Osteocyte (in vitro differentiated cells): ENCODE results near the gene GNRH2. TPM values are rescaled to one million over a fixed set of nuclear protein-coding genes. Genes with fewer than 3 reads are reported as not detected.

Source experiments
- DNase-seq: peaks from one replicate; pipeline ENCODE4 v3.0.0; 2021; ENCODE audit warnings: mixed read lengths; ENCODE audit not compliant: unreplicated experiment; ENCODE audit errors: extremely low spot score
- H3K27ac Mint-ChIP-seq: one replicate; pipeline ENCODE4 v1.8.0; 2021; ENCODE audit warnings: mild to moderate bottlenecking, mixed read lengths; ENCODE audit not compliant: unreplicated experiment
- H3K27me3 Mint-ChIP-seq: one replicate; pipeline ENCODE4 v1.8.0; 2021; ENCODE audit warnings: mixed read lengths; ENCODE audit not compliant: unreplicated experiment
- H3K36me3 Mint-ChIP-seq: one replicate; pipeline ENCODE4 v1.8.0; 2021; ENCODE audit warnings: mixed read lengths; ENCODE audit not compliant: unreplicated experiment
- H3K4me1 Mint-ChIP-seq: one replicate; pipeline ENCODE4 v1.8.0; 2021; ENCODE audit warnings: mixed read lengths; ENCODE audit not compliant: unreplicated experiment
- H3K4me3 Mint-ChIP-seq: one replicate; pipeline ENCODE4 v1.8.0; 2021; ENCODE audit warnings: mild to moderate bottlenecking, moderate library complexity, mixed read lengths; ENCODE audit not compliant: unreplicated experiment
- H3K9me3 Mint-ChIP-seq: one replicate; pipeline ENCODE4 v1.8.0; 2021; ENCODE audit warnings: mixed read lengths; ENCODE audit not compliant: unreplicated experiment
- total RNA-seq: library from RNA; stranded (reverse); gene quantifications from 2 replicates; pipeline ENCODE4 v1.2.1, GENCODE V29; 2021
- TF ChIP-seq, protein P1 (sequence below): fragments of 200-600 bp; sonication (generic); IDR thresholded peaks from 2 replicates; pipeline ENCODE4 v1.5.0; 2021; ENCODE audit warnings: antibody characterized with exemption, mild to moderate bottlenecking, moderate library complexity

The GNRH2 gene
- total RNA-seq, 1 donor from 2014 or later: not detected

DNA sequence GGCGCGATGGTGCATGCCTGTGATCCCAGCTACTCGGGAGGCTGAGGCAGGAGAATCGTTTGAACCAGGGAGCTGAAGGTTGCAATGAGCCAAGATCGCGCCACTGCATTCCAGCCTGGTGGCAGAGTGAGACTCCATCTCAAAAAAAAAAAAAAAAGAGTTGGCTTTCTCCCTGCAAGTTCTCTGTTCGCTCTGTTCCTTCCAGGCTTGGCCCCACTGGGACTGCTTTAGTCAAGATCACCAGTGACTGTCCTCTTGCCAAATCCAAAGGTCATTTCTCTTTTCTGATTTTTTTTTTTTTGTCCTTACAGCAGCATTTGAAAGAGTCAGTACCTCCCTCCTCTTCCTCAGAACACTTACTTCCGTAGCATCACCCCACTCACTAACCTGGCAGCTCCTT, 10.8 kb upstream of the GNRH2 start:
- DNase-seq: no peak
- Mint-ChIP-seq H3K27me3 (no peaks in the 10 kb centered on the region), H3K9me3 (no peaks in the 10 kb centered on the region), H3K27ac (no peak overlapping the region), H3K36me3 (peaks cover 35% of the 10 kb centered on the region), H3K4me1 (no peaks in the 10 kb centered on the region), H3K4me3 (no peak overlapping the region)
- TF ChIP-seq, protein P1, sequence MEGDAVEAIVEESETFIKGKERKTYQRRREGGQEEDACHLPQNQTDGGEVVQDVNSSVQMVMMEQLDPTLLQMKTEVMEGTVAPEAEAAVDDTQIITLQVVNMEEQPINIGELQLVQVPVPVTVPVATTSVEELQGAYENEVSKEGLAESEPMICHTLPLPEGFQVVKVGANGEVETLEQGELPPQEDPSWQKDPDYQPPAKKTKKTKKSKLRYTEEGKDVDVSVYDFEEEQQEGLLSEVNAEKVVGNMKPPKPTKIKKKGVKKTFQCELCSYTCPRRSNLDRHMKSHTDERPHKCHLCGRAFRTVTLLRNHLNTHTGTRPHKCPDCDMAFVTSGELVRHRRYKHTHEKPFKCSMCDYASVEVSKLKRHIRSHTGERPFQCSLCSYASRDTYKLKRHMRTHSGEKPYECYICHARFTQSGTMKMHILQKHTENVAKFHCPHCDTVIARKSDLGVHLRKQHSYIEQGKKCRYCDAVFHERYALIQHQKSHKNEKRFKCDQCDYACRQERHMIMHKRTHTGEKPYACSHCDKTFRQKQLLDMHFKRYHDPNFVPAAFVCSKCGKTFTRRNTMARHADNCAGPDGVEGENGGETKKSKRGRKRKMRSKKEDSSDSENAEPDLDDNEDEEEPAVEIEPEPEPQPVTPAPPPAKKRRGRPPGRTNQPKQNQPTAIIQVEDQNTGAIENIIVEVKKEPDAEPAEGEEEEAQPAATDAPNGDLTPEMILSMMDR: no peak

DNA sequence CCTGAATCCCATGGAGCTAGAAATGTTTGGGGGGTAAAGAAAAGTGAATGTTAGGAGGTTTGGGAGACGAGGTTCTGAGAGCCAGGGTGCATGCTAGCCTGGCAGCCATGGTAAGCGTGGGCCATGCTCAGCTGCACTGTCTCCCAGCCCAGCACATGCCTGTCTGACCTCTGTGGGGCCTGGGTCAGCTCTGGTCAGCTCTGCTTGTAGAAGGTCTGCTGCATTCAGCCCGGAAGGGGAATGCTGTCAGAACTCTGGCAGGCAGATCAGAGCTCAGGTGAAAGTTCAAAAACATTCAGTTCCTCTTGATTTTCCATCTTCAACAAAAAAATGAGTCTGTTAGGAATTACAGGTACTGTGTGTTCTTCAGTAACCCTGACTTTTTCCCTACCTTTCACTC, 5.8 kb upstream of the GNRH2 start:
- Mint-ChIP-seq H3K4me1 (peaks cover 12% of the 10 kb centered on the region), H3K27me3 (no peaks in the 10 kb centered on the region), H3K4me3 (no peak overlapping the region), H3K36me3 (peaks cover 38% of the 10 kb centered on the region), H3K27ac (no peak overlapping the region), H3K9me3 (no peaks in the 10 kb centered on the region)
- DNase-seq: no peak
- TF ChIP-seq, protein P1: no peak

DNA sequence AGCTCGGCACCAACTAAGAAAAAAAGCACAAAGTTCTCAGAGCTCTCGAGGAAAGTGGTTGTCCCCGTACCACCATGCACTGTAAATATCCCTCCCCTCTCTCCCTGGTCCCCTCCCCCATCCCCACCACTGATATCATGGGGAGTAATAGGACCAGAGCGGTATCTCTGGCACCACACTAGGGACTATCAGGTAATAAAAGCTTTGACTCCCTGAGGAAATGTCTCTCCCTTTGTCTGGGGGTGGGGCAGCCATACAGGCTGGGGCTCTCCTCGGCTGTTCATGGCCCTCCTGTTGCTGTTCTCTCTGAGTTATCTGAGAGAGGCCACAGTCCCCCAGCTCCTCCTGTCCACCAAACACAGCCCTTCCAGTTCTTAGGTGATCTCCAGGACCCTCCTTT, 5.0 kb upstream of the GNRH2 start:
- Mint-ChIP-seq H3K4me1 (peaks cover 12% of the 10 kb centered on the region), H3K4me3 (no peak overlapping the region), H3K9me3 (no peaks in the 10 kb centered on the region), H3K36me3 (peaks cover 38% of the 10 kb centered on the region), H3K27me3 (no peaks in the 10 kb centered on the region), H3K27ac (no peak overlapping the region)
- TF ChIP-seq, protein P1: no peak
- no peak for DNase-seq

DNA sequence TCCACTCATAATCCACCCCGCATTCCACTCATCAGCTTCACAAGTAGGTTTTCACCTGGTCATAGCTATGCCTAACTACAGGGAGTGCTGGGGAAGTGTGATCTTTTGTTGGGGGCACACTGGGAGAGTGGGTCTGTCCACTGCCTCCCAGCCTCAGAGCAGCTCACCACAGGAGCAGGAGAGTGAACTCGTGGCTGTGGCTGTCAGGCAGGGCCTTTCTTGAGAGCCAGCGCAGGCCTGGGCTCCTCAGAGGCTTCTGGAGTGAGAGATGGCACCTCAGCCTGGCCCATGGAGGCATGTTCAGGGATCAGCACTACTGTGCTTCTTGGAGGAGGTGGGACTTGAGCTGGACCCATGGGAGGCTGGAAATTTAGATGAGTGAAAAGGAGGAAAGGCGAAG, 4.0 kb upstream of the GNRH2 start:
- no peak overlapping the region for H3K27ac Mint-ChIP-seq

DNA sequence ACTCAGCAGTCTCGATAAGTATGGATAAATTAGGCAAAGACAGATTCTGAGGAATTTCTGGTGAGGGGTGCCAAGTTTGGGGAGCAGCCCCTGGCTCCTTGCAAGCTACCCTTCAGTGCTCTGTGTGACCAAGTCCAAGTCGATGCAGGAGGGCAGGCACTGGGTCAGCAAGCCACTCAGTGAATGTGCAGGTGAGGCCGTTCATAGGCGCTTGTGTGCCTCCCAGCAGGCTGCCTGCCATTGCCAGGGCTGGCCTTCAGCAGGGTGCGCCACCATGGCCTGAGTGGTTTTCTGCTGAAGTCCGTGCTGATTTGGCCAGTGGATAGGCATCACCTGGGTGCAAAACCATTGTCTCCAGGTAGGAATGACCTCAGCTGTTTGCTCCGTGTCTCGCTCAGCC, 3.3 kb upstream of the GNRH2 start:
- no peaks in the 10 kb centered on the region for H3K27me3 Mint-ChIP-seq
- peaks cover 32% of the 10 kb centered on the region for H3K36me3 Mint-ChIP-seq
- H3K27ac Mint-ChIP-seq: no peak overlapping the region
- H3K9me3 Mint-ChIP-seq: no peaks in the 10 kb centered on the region
- TF ChIP-seq, protein P1: no peak
- no peak for DNase-seq
- peaks cover 14% of the 10 kb centered on the region for H3K4me1 Mint-ChIP-seq
- no peak overlapping the region for H3K4me3 Mint-ChIP-seq

More for the DNA sequence above, 4.0 kb upstream of the GNRH2 start:
- Mint-ChIP-seq H3K27me3 (no peaks in the 10 kb centered on the region), H3K4me3 (no peak overlapping the region), H3K4me1 (peaks cover 12% of the 10 kb centered on the region), H3K9me3 (no peaks in the 10 kb centered on the region), H3K36me3 (peaks cover 38% of the 10 kb centered on the region)
- TF ChIP-seq, protein P1: no peak
- DNase-seq: no peak
